HepG2 (cell line): ENCODE results near the gene WWTR1. TPM values are rescaled to one million over a fixed set of nuclear protein-coding genes. Genes with fewer than 3 reads are reported as not detected.

Experiments
- CHCHD3 ChIP-seq: sonication (generic); formaldehyde crosslinking; IDR thresholded peaks from 2 replicates; pipeline ENCODE4 v1.8.0; 2022; ENCODE audit warnings: mild to moderate bottlenecking, missing genetic modification reagents, moderate library complexity
- HOMEZ ChIP-seq: IDR thresholded peaks from 2 replicates; pipeline ENCODE4 v1.6.1; 2016; ENCODE audit warnings: low read depth
- NFE2L1 ChIP-seq: sonication (generic); formaldehyde crosslinking; IDR thresholded peaks from 2 replicates; pipeline ENCODE4 v1.4.0; 2020; ENCODE audit warnings: missing genetic modification reagents, mild to moderate bottlenecking, borderline replicate concordance
- NFIC ChIP-seq: IDR thresholded peaks from 2 replicates; pipeline ENCODE4 v1.6.1; 2012; ENCODE audit warnings: mild to moderate bottlenecking, low read length, inconsistent platforms
- RBM22 ChIP-seq: fragments of 200-400 bp; formaldehyde crosslinking; optimal IDR thresholded peaks from 2 replicates; pipeline ENCODE3; 2017; ENCODE audit warnings: mild to moderate bottlenecking, low read length, moderate library complexity
- SRF ChIP-seq: IDR thresholded peaks from 2 replicates; pipeline ENCODE4 v1.6.1; 2011; ENCODE audit warnings: mild to moderate bottlenecking, low read depth, low read length, moderate library complexity
- TAF15 ChIP-seq: fragments of 200-400 bp; formaldehyde crosslinking; IDR thresholded peaks from one replicate; pipeline ENCODE4 v1.6.1; 2018; ENCODE audit warnings: mild to moderate bottlenecking, low read depth, low read length; ENCODE audit not compliant: poor library complexity, severe bottlenecking
- ZNF124 ChIP-seq: sonication (generic); formaldehyde crosslinking; IDR thresholded peaks from 2 replicates; pipeline ENCODE4 v1.4.0; 2020; ENCODE audit warnings: missing genetic modification reagents
- ZNF180 ChIP-seq: sonication (generic); formaldehyde crosslinking; IDR thresholded peaks from 2 replicates; pipeline ENCODE4 v1.4.0; 2020; ENCODE audit warnings: low read depth, missing genetic modification reagents, borderline replicate concordance
- ZNF329 ChIP-seq: sonication (generic); formaldehyde crosslinking; IDR thresholded peaks from 2 replicates; pipeline ENCODE4 v1.9.0; 2021; ENCODE audit warnings: low read depth, mild to moderate bottlenecking, missing genetic modification reagents
- ZNF580 ChIP-seq: IDR thresholded peaks from 2 replicates; pipeline ENCODE4 v1.6.1; 2016; ENCODE audit warnings: low read depth, borderline replicate concordance
- ZNF816 ChIP-seq: sonication (generic); formaldehyde crosslinking; IDR thresholded peaks from 2 replicates; pipeline ENCODE4 v1.8.0; 2022; ENCODE audit warnings: missing genetic modification reagents, mild to moderate bottlenecking, borderline replicate concordance
- polyA plus RNA-seq, 8 experiments: library from polyadenylated mRNA; depleted of rRNA in 3 of 8; stranded (reverse) in 7 of 8; unstranded in 1 of 8; fragments of >200 nt; fragmentation: Illumina TruSeq in 4 of 8; extraction: Trizol in 4 of 8; gene quantifications; 2 replicates each; pipeline versions ENCODE4 v1.2.1 to v1.2.3, GENCODE V29; 2011 to 2016; ENCODE audit warnings: low read depth in 4 of 8, missing spikeins in 1 of 8, mixed read lengths in 1 of 8; ENCODE audit not compliant: insufficient read depth in 1 of 8
- total RNA-seq, 5 experiments: library from RNA; depleted of rRNA; stranded (reverse); fragments of >200 nt; fragmentation: Illumina TruSeq; extraction: Trizol; gene quantifications; 2 replicates each; pipeline ENCODE4 v1.2.3, GENCODE V29; 2016; ENCODE audit warnings: low read depth in 1 of 5
- TF ChIP-seq, protein P1 (sequence below): IDR thresholded peaks from 2 replicates; pipeline ENCODE4 v1.6.1; 2012; ENCODE audit warnings: low read length, improper control_type of control experiment
- TF ChIP-seq, protein P2 (sequence below): sonication (generic); formaldehyde crosslinking; IDR thresholded peaks from 2 replicates; pipeline ENCODE4 v1.5.0; 2020; ENCODE audit warnings: missing genetic modification reagents
- TF ChIP-seq, protein P3 (sequence below): fragments of 450-650 bp; IDR thresholded peaks from 2 replicates; pipeline ENCODE4 v1.6.1; 2016

WWTR1 gene
- total and polyA plus RNA-seq, 2 of the 13 experiments (the other 11 are each of a cell fraction or from before 2014, with no cell fraction given), result 19.7 to 139 TPM

DNA sequence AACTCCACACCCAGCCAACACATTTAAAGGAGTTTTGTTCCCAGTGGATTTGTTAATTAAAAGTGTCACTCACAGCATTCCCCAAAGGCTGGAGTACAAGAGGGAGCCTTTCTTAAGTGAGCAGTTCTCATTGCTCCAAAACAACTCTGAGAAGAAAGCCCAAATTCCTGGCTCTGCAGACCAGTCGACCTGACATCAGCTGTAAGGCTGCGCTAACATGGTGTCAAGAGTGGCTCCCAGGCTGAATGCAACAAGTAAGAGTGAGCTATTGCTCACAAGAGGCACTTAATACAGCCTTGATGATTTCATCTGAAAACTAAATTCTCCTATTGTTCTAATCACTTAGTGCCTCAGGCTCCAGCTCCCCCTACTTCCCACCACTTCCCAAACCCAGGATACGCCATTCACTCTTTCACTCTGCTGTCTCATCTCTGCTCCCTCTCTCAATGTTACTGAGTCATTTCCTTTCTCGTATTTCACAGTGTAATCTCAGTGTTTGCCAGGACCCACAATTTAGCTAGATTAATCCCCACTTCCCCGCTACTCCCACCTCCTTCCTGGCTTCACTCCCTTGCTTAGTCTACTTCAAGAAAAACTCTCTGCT lies 81.8 kb downstream of the WWTR1 start (continued):
- TF ChIP-seq HOMEZ (peak; percentile 44; the same call in 1 of the 2 replicates), ZNF180 (no peak), SRF (no peak), ZNF816 (no peak), ZNF580 (CRISPR knock-in tag) (no peak), RBM22 (peak; percentile 18), ZNF124 (no peak), NFE2L1 (CRISPR knock-in tag) (no peak), NFIC (no peak), ZNF329 (CRISPR knock-in tag) (no peak), TAF15 (no peak), CHCHD3 (CRISPR knock-in tag) (no peak)
- TF ChIP-seq, protein P1, sequence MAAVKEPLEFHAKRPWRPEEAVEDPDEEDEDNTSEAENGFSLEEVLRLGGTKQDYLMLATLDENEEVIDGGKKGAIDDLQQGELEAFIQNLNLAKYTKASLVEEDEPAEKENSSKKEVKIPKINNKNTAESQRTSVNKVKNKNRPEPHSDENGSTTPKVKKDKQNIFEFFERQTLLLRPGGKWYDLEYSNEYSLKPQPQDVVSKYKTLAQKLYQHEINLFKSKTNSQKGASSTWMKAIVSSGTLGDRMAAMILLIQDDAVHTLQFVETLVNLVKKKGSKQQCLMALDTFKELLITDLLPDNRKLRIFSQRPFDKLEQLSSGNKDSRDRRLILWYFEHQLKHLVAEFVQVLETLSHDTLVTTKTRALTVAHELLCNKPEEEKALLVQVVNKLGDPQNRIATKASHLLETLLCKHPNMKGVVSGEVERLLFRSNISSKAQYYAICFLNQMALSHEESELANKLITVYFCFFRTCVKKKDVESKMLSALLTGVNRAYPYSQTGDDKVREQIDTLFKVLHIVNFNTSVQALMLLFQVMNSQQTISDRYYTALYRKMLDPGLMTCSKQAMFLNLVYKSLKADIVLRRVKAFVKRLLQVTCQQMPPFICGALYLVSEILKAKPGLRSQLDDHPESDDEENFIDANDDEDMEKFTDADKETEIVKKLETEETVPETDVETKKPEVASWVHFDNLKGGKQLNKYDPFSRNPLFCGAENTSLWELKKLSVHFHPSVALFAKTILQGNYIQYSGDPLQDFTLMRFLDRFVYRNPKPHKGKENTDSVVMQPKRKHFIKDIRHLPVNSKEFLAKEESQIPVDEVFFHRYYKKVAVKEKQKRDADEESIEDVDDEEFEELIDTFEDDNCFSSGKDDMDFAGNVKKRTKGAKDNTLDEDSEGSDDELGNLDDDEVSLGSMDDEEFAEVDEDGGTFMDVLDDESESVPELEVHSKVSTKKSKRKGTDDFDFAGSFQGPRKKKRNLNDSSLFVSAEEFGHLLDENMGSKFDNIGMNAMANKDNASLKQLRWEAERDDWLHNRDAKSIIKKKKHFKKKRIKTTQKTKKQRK, result no peak
- TF ChIP-seq, protein P2, sequence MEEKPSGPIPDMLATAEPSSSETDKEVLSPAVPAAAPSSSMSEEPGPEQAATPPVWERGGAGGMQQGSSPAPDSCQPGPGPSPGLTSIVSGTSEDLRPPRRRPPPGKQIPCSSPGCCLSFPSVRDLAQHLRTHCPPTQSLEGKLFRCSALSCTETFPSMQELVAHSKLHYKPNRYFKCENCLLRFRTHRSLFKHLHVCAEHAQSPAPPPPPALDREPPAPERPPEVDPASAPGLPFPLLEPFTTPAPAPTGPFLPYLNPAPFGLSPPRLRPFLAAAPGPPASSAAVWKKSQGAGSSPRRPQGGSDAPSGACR, result no peak
- TF ChIP-seq, protein P3, sequence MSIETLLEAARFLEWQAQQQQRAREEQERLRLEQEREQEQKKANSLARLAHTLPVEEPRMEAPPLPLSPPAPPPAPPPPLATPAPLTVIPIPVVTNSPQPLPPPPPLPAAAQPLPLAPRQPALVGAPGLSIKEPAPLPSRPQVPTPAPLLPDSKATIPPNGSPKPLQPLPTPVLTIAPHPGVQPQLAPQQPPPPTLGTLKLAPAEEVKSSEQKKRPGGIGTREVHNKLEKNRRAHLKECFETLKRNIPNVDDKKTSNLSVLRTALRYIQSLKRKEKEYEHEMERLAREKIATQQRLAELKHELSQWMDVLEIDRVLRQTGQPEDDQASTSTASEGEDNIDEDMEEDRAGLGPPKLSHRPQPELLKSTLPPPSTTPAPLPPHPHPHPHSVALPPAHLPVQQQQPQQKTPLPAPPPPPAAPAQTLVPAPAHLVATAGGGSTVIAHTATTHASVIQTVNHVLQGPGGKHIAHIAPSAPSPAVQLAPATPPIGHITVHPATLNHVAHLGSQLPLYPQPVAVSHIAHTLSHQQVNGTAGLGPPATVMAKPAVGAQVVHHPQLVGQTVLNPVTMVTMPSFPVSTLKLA, result no peak
